ENCODE data around the gene NDUFS7.

NDUFS7 gene

DNA sequence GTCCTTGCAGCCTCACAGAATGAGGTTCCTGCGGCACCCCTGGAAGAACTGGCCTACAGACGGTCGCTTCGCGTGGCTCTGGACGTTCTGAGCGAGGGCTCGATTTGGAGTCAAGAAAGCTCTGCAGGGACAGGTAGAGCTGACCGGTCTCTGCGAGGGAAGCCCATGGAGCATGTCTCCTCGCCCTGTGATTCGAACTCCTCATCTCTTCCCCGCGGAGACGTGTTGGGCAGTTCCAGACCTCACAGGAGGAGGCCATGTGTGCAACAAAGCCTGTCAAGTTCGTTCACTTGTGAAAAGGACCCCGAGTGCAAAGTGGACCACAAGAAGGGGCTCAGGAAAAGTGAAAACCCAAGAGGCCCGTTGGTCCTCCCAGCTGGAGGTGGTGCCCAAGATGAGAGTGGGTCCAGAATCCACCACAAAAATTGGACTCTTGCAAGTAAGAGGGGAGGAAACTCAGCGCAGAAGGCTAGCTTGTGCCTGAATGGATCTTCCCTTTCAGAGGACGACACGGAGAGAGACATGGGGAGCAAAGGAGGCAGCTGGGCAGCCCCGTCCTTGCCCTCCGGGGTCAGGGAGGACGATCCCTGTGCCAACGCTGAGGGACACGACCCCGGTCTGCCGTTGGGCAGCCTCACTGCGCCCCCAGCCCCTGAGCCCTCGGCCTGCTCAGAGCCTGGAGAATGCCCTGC, 23.4 kb upstream of the NDUFS7 start:
- no peak for TF ChIP-seq ZNF274 (IDR thresholded peaks at IDR 0.05; ENCODE audit: low read depth, low read length)
- no peak for TF ChIP-seq SUZ12 (IDR thresholded peaks at IDR 0.05; ENCODE audit: extremely low read depth, insufficient read depth, insufficient read length)
- TF ChIP-seq YY1 (IDR thresholded peaks at IDR 0.05; ENCODE audit: insufficient read depth, insufficient read length) = no peak
- Histone ChIP-seq H3K9me3 (ENCODE audit: insufficient read depth, low read length) (no peaks in the 10 kb centered on the region), H3K36me3 (ENCODE audit: insufficient read depth, insufficient read length, low read length) (peaks cover 83% of the 10 kb centered on the region), H3K4me3 (ENCODE audit: insufficient read length, low read depth) (no peak overlapping the region), H3K27me3 (ENCODE audit: insufficient read depth, insufficient read length) (peaks cover 2% of the 10 kb centered on the region), H3K4me1 (ENCODE audit: insufficient read depth, insufficient read length) (peaks cover 24% of the 10 kb centered on the region), H3K9ac (ENCODE audit: insufficient read length, low read depth) (peak overlapping the region; percentile 34)
- no peak for DNase-seq (ENCODE audit: low read depth, low spot score)

DNA sequence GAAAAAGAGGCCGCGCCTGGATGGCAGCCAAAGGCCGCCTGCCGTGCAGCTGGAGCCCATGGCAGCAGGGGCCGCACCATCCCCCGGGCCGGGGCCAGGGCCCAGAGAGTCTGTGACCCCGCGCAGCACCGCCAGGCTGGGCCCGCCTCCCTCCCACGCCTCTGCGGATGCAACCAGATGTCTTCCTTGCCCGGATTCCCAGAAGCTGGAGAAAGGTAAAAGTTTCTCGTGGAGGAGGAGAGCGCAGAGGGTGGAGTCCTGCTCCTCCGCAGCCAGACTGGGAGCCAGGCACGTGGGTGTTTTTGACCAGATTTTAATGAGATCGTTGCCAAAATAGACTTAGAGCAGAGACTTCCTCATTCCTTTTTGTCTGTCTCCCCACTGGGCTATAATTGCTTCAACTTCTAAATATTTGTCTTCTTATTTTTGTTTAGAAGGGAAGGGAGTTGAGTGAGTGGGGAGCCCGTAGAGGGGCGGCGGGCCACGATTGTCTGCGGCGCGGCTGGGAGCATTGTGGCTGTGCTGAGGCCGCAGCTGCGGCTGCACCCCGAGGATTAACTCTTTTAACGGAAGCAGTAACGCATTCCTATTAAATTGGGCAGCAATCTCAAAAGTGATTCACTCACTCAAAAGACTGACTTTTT, 22.8 kb upstream of the NDUFS7 start:
- DNase-seq (ENCODE audit: low read depth, low spot score) = no peak
- Histone ChIP-seq H3K27me3 (ENCODE audit: insufficient read depth, insufficient read length) (no peaks in the 10 kb centered on the region), H3K9me3 (ENCODE audit: insufficient read depth, low read length) (no peaks in the 10 kb centered on the region), H3K4me3 (ENCODE audit: insufficient read length, low read depth) (no peak overlapping the region), H3K4me1 (ENCODE audit: insufficient read depth, insufficient read length) (peaks cover 29% of the 10 kb centered on the region), H3K9ac (ENCODE audit: insufficient read length, low read depth) (peak overlapping the region; percentile 34), H3K36me3 (ENCODE audit: insufficient read depth, insufficient read length, low read length) (peaks cover 90% of the 10 kb centered on the region)
- TF ChIP-seq SUZ12 (IDR thresholded peaks at IDR 0.05; ENCODE audit: extremely low read depth, insufficient read depth, insufficient read length) (no peak), YY1 (IDR thresholded peaks at IDR 0.05; ENCODE audit: insufficient read depth, insufficient read length) (no peak), ZNF274 (IDR thresholded peaks at IDR 0.05; ENCODE audit: low read depth, low read length) (no peak)

DNA sequence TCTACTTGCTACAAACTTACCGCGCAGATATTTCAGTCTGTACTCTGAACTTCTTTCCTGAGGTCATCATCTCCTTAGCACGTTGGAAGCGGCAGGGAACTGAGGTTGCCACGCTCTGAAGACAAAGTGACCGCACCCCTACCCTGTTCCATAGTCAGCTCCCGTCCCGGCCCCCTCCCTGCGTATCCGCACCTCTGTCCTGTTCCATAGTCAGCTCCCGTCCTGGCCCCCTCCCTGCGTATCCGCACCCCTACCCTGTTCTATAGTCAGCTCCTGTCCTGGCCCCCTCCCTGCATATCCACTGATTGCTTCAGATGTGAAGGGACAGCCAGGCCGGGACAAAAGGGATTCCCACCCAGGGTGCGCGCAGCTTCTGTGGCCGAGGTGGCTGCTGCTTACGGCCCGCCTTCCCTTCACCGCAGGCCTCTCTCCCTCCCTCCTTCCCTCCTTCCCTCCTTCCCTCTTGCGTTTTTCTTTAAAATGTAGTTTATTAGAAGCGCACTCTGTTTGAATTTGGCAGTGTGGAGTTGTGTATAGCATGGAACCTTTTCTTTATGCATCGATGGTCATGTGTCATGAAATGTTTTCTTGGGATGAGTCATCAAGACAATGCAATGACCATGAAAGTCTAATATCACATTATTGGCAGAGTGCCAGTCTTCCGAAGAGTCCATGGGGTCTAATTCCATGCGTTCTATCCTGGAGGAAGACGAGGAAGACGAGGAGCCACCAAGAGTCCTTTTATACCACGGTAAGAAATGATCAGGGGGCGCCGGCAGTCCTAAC, 21.9 kb upstream of the NDUFS7 start:
- no peak for DNase-seq (ENCODE audit: low read depth, low spot score)
- no peak overlapping the region for H3K4me3 ChIP-seq (ENCODE audit: insufficient read length, low read depth)
- peaks cover 90% of the 10 kb centered on the region for H3K36me3 ChIP-seq (ENCODE audit: insufficient read depth, insufficient read length, low read length)
- H3K4me1 ChIP-seq (ENCODE audit: insufficient read depth, insufficient read length) = peaks cover 24% of the 10 kb centered on the region
- TF ChIP-seq ZNF274 (IDR thresholded peaks at IDR 0.05; ENCODE audit: low read depth, low read length) = no peak
- no peak for TF ChIP-seq SUZ12 (IDR thresholded peaks at IDR 0.05; ENCODE audit: extremely low read depth, insufficient read depth, insufficient read length)
- TF ChIP-seq YY1 (IDR thresholded peaks at IDR 0.05; ENCODE audit: insufficient read depth, insufficient read length) = no peak
- H3K9ac ChIP-seq (ENCODE audit: insufficient read length, low read depth) = no peak overlapping the region
- no peaks in the 10 kb centered on the region for H3K27me3 ChIP-seq (ENCODE audit: insufficient read depth, insufficient read length)
- no peaks in the 10 kb centered on the region for H3K9me3 ChIP-seq (ENCODE audit: insufficient read depth, low read length)

DNA sequence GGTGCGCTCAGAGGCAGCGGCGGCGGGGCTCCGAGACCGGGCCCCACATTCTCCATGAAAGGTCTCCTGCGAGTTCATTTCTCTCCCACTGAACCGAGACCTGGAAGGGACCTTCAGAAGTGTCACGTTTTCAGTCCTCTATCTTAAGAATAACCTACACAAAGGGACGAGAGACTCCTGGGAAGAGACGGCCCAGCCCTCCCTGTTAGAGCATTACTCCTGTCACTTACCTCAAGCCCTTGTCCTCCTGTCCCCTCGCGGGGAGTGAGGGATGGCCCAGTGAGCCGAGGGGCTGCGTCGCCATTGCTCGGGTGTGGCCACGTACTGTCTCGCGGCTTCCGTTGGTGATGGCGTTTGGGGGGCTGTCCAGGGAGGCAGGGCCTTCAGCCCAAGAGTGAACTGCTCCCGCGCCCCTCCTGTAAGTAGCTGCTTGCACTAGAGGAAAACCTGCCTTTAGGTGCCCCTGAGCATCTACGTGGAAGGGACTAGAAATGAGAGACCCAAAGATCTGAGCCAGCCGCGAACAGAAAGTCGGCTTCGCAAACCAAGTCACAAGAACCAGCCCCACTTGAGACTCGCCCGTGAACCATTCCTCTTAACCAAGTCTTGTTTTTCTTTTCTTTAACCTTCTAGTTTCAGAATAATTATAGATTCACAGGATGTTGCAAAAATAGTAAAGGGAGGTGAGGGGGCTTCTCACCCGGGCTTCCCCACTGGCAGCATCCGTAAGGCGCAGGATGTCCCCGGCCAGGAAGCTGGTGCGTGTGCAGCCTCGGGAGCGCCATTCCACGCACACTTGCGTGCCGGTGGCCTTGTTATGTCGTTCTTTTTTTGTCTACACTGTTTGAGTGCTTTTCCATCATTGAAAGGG, 21.1 kb upstream of the NDUFS7 start:
- no peak overlapping the region for H3K9ac ChIP-seq (ENCODE audit: insufficient read length, low read depth)
- H3K4me1 ChIP-seq (ENCODE audit: insufficient read depth, insufficient read length) = peaks cover 22% of the 10 kb centered on the region
- H3K9me3 ChIP-seq (ENCODE audit: insufficient read depth, low read length) = no peaks in the 10 kb centered on the region
- H3K4me3 ChIP-seq (ENCODE audit: insufficient read length, low read depth) = no peak overlapping the region
- H3K36me3 ChIP-seq (ENCODE audit: insufficient read depth, insufficient read length, low read length) = peaks cover 95% of the 10 kb centered on the region
- TF ChIP-seq ZNF274 (IDR thresholded peaks at IDR 0.05; ENCODE audit: low read depth, low read length) (no peak), SUZ12 (IDR thresholded peaks at IDR 0.05; ENCODE audit: extremely low read depth, insufficient read depth, insufficient read length) (no peak), YY1 (IDR thresholded peaks at IDR 0.05; ENCODE audit: insufficient read depth, insufficient read length) (no peak)
- no peak for DNase-seq (ENCODE audit: low read depth, low spot score)
- no peaks in the 10 kb centered on the region for H3K27me3 ChIP-seq (ENCODE audit: insufficient read depth, insufficient read length)

DNA sequence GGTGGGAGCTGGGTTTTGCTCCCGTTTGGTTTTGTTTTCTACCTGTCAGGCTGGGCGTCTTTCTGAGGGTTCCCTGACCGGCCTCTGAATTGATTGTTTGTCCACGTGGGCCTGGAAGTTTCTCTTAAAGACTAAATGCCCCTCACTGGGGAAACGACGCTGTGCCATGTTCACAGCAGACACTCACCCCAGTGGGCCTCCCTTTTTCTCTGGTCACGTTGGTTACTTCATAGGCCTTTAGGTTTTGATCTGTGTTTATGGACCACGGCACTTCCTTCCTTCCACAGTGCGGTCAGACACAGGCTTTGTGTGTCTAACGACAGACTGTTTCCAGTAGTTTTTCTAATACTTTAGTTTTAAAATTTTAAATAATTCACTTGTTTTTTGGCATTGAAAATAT, 20.1 kb upstream of the NDUFS7 start:
- H3K36me3 ChIP-seq (ENCODE audit: insufficient read depth, insufficient read length, low read length) = peaks cover 97% of the 10 kb centered on the region
- TF ChIP-seq SUZ12 (IDR thresholded peaks at IDR 0.05; ENCODE audit: extremely low read depth, insufficient read depth, insufficient read length) (no peak), ZNF274 (IDR thresholded peaks at IDR 0.05; ENCODE audit: low read depth, low read length) (no peak), YY1 (IDR thresholded peaks at IDR 0.05; ENCODE audit: insufficient read depth, insufficient read length) (no peak)
- H3K27me3 ChIP-seq (ENCODE audit: insufficient read depth, insufficient read length) = no peaks in the 10 kb centered on the region
- H3K9me3 ChIP-seq (ENCODE audit: insufficient read depth, low read length) = no peaks in the 10 kb centered on the region
- no peak overlapping the region for H3K9ac ChIP-seq (ENCODE audit: insufficient read length, low read depth)
- no peak for DNase-seq (ENCODE audit: low read depth, low spot score)
- peaks cover 21% of the 10 kb centered on the region for H3K4me1 ChIP-seq (ENCODE audit: insufficient read depth, insufficient read length)
- H3K4me3 ChIP-seq (ENCODE audit: insufficient read length, low read depth) = no peak overlapping the region

DNA sequence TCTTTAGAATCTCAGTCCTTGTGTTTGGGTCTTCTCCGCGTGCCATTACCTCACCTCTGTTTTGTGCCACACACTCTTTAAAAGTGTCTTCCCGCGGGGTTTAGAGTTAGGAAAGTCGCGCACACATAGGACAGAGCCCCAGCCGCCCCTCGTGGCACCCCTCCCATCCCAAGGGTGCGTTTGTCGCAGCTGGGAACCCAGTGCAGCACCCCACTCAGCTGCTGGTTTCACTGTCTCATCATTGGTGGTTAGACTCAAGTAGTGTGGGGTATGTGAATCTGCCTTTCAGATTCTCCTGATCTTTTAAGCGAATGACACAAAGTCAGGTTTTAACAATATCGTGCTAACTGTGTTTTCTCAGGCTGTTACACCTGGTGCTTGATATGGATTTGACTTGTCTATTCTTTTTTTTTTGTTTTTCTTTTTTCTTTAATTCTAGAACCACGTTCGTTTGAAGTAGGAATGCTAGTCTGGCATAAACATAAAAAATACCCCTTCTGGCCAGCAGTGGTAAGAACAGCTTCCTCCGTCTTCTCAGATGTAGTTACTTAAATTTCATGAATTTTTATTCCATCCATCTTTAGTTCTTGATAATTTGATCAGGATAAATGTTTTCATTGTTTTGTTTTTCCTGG, 19.5 kb upstream of the NDUFS7 start:
- no peak overlapping the region for H3K9ac ChIP-seq (ENCODE audit: insufficient read length, low read depth)
- H3K4me1 ChIP-seq (ENCODE audit: insufficient read depth, insufficient read length) = peaks cover 18% of the 10 kb centered on the region
- DNase-seq (ENCODE audit: low read depth, low spot score) = no peak
- peaks cover 97% of the 10 kb centered on the region for H3K36me3 ChIP-seq (ENCODE audit: insufficient read depth, insufficient read length, low read length)
- TF ChIP-seq YY1 (IDR thresholded peaks at IDR 0.05; ENCODE audit: insufficient read depth, insufficient read length) (no peak), ZNF274 (IDR thresholded peaks at IDR 0.05; ENCODE audit: low read depth, low read length) (no peak), SUZ12 (IDR thresholded peaks at IDR 0.05; ENCODE audit: extremely low read depth, insufficient read depth, insufficient read length) (no peak)
- no peaks in the 10 kb centered on the region for H3K9me3 ChIP-seq (ENCODE audit: insufficient read depth, low read length)
- H3K27me3 ChIP-seq (ENCODE audit: insufficient read depth, insufficient read length) = no peaks in the 10 kb centered on the region
- H3K4me3 ChIP-seq (ENCODE audit: insufficient read length, low read depth) = no peak overlapping the region

All from NT2/D1 (cell line).